H9 (cell line): ENCODE measurements around the gene FAM210B. TPM values are rescaled to one million over a fixed set of nuclear protein-coding genes. Genes with fewer than 3 reads are reported as not detected.
"Not testable (repeated sequence)": the region's sequence is repeated elsewhere in the genome, so short reads cannot be mapped to it uniquely, and the experiment has no call there.

ENCODE experiments used
- DNase-seq: peaks from one replicate; pipeline ENCODE4 v3.0.0-alpha.2; 2017
- H2AFZ ChIP-seq: one replicate; pipeline ENCODE4 v1.6.1; 2013; ENCODE audit warnings: mild to moderate bottlenecking, low read length, control low read depth, moderate library complexity
- H2AK5ac ChIP-seq: 2 replicates; pipeline ENCODE4 v1.6.1; 2013; ENCODE audit warnings: low read length, control low read depth, mixed read lengths; ENCODE audit not compliant: insufficient read length
- H2BK120ac ChIP-seq: one replicate; pipeline ENCODE4 v1.6.1; 2013; ENCODE audit warnings: low read depth, mild to moderate bottlenecking, low read length, control low read depth, inconsistent platforms; ENCODE audit not compliant: poor library complexity, severe bottlenecking
- H2BK12ac ChIP-seq: 2 replicates; pipeline ENCODE4 v1.6.1; 2013; ENCODE audit warnings: low read length, control low read depth, mixed read lengths, low read depth; ENCODE audit not compliant: insufficient read length
- H2BK15ac ChIP-seq: 2 replicates; pipeline ENCODE4 v1.6.1; 2013; ENCODE audit warnings: low read depth, low read length, control low read depth
- H2BK20ac ChIP-seq: one replicate; pipeline ENCODE4 v1.6.1; 2013; ENCODE audit warnings: low read depth, mild to moderate bottlenecking, low read length, control low read depth, inconsistent platforms; ENCODE audit not compliant: poor library complexity, severe bottlenecking
- H2BK5ac ChIP-seq: 2 replicates; pipeline ENCODE4 v1.6.1; 2013; ENCODE audit warnings: low read length, control low read depth, mixed read lengths; ENCODE audit not compliant: insufficient read length
- H3K14ac ChIP-seq: 2 replicates; pipeline ENCODE4 v1.6.1; 2013; ENCODE audit warnings: low read length, control low read depth; ENCODE audit not compliant: insufficient read depth
- H3K18ac ChIP-seq: 2 replicates; pipeline ENCODE4 v1.6.1; 2013; ENCODE audit warnings: low read depth, mild to moderate bottlenecking, mixed read lengths, low read length, control low read depth; ENCODE audit not compliant: insufficient read length
- H3K23ac ChIP-seq: 2 replicates; pipeline ENCODE4 v1.6.1; 2013; ENCODE audit warnings: low read length, control low read depth, mixed read lengths, low read depth; ENCODE audit not compliant: insufficient read length
- H3K23me2 ChIP-seq: 2 replicates; pipeline ENCODE4 v1.6.1; 2013; ENCODE audit warnings: low read depth, mild to moderate bottlenecking, mixed read lengths, low read length, control low read depth; ENCODE audit not compliant: insufficient read length, poor library complexity, severe bottlenecking
- H3K27ac ChIP-seq: 2 replicates; pipeline ENCODE4 v1.5.1; 2013; ENCODE audit warnings: low read length, control low read depth, mixed read lengths, low read depth; ENCODE audit not compliant: insufficient read length
- H3K27me3 ChIP-seq: 2 replicates; pipeline ENCODE4 v1.6.1; 2013; ENCODE audit warnings: low read length, control low read depth, inconsistent platforms; ENCODE audit not compliant: insufficient read depth
- H3K4ac ChIP-seq: 2 replicates; pipeline ENCODE4 v1.6.1; 2013; ENCODE audit warnings: low read depth, mild to moderate bottlenecking, control low read depth, inconsistent platforms, low read length, moderate library complexity
- H3K4me1 ChIP-seq: 2 replicates; pipeline ENCODE4 v1.6.1; 2013; ENCODE audit warnings: low read length, control low read depth, inconsistent platforms; ENCODE audit not compliant: insufficient read depth
- H3K4me2 ChIP-seq: 2 replicates; pipeline ENCODE4 v1.6.1; 2013; ENCODE audit warnings: low read length, control low read depth, mixed read lengths; ENCODE audit not compliant: insufficient read length, insufficient read depth
- H3K56ac ChIP-seq: 2 replicates; pipeline ENCODE4 v1.6.1; 2013; ENCODE audit warnings: low read depth, mild to moderate bottlenecking, mixed read lengths, low read length, control low read depth; ENCODE audit not compliant: insufficient read length
- H3K79me1 ChIP-seq: 2 replicates; pipeline ENCODE4 v1.6.1; 2013; ENCODE audit warnings: low read depth, mild to moderate bottlenecking, moderate library complexity, low read length, control low read depth, inconsistent platforms; ENCODE audit not compliant: insufficient read depth, poor library complexity, severe bottlenecking
- H3K79me2 ChIP-seq: 2 replicates; pipeline ENCODE4 v1.6.1; 2013; ENCODE audit warnings: low read length, control low read depth, inconsistent platforms; ENCODE audit not compliant: insufficient read depth
- H3K9ac ChIP-seq: 2 replicates; pipeline ENCODE4 v1.6.1; 2013; ENCODE audit warnings: low read length, control low read depth, mixed read lengths; ENCODE audit not compliant: insufficient read length; ENCODE audit errors: extremely low read depth
- H3K9me3 ChIP-seq: one replicate; pipeline ENCODE4 v1.6.1; 2013; ENCODE audit warnings: low read depth, low read length, inconsistent platforms; ENCODE audit not compliant: control insufficient read depth
- H3T11ph ChIP-seq: one replicate; pipeline ENCODE4 v1.6.1; 2013; ENCODE audit warnings: mild to moderate bottlenecking, low read length, control low read depth, inconsistent platforms
- H4K20me1 ChIP-seq: one replicate; pipeline ENCODE4 v1.6.1; 2013; ENCODE audit not compliant: control insufficient read depth, insufficient read length, insufficient read depth
- H4K5ac ChIP-seq: 2 replicates; pipeline ENCODE4 v1.6.1; 2013; ENCODE audit warnings: low read depth, mild to moderate bottlenecking, mixed read lengths, low read length, control low read depth; ENCODE audit not compliant: insufficient read length
- H4K8ac ChIP-seq: replicated peaks from 2 replicates; pipeline ENCODE4 v1.6.1; 2013; ENCODE audit warnings: low read length, control low read depth, mixed read lengths, low read depth; ENCODE audit not compliant: insufficient read length
- H4K91ac ChIP-seq: 2 replicates; pipeline ENCODE4 v1.6.1; 2013; ENCODE audit warnings: low read depth, mild to moderate bottlenecking, moderate library complexity, mixed read lengths, low read length, control low read depth; ENCODE audit not compliant: insufficient read length
- H3K27ac Mint-ChIP-seq, 3 experiments: 2 replicates in 2 of 3; 3 replicates in 1 of 3; pipeline ENCODE4 v1.8.0; 2020 to 2021; ENCODE audit warnings: mixed read lengths in 3 of 3, mild to moderate bottlenecking in 1 of 3, moderate library complexity in 1 of 3
- H3K27me3 Mint-ChIP-seq: 2 replicates; pipeline ENCODE4 v1.8.0; 2021; ENCODE audit warnings: low read depth, mild to moderate bottlenecking, moderate library complexity, mixed read lengths
- H3K36me3 Mint-ChIP-seq, 3 experiments: 2 replicates in 2 of 3; 3 replicates in 1 of 3; pipeline ENCODE4 v1.8.0; 2020 to 2021; ENCODE audit warnings: low read depth in 3 of 3, mixed read lengths in 3 of 3; ENCODE audit not compliant: insufficient read depth in 1 of 3
- H3K4me1 Mint-ChIP-seq, 2 experiments: 2 replicates each; pipeline ENCODE4 v1.8.0; 2020; ENCODE audit warnings: mixed read lengths in 2 of 2
- H3K4me3 Mint-ChIP-seq, 2 experiments: 2 replicates in 1 of 2; 3 replicates in 1 of 2; pipeline ENCODE4 v1.8.0; 2020 to 2021; ENCODE audit warnings: mild to moderate bottlenecking in 2 of 2, mixed read lengths in 2 of 2, moderate library complexity in 1 of 2
- H3K9me3 Mint-ChIP-seq, 2 experiments: 2 replicates in 1 of 2; 3 replicates in 1 of 2; pipeline ENCODE4 v1.8.0; 2020; ENCODE audit warnings: mild to moderate bottlenecking in 2 of 2, mixed read lengths in 2 of 2, moderate library complexity in 1 of 2
- WGBS: extraction: QIAGEN DNeasy Blood & Tissue Kit; methylation state at CpG from one replicate; pipeline ENCODE4 v1.1.7; 2013; ENCODE audit warnings: missing lambda C conversion rate, low lambda C conversion rate, mixed read lengths; ENCODE audit not compliant: insufficient read length; ENCODE audit errors: extremely low coverage; 5-methylcytosine and 5-hydroxymethylcytosine counted together
- total RNA-seq: library from RNA; stranded (reverse); gene quantifications from 2 replicates; pipeline ENCODE4 v1.2.1, GENCODE V29; 2021
- TF ChIP-seq, protein P1 (sequence below): fragments of 200-600 bp; sonication (generic); conservative IDR thresholded peaks from 3 replicates; pipeline ENCODE4 v1.8.0; 2021; ENCODE audit warnings: antibody characterized with exemption, mild to moderate bottlenecking

FAM210B gene
- total RNA-seq, 1 experiment from 2014 or later = 24.2 TPM

- Histone ChIP-seq H3T11ph (no peak overlapping the region), H2BK15ac (no peak overlapping the region), H3K9me3 (peaks cover 82% of the 10 kb centered on the region), H3K27ac (no peak overlapping the region), H4K20me1 (no peaks in the 10 kb centered on the region), H2AFZ (no peak overlapping the region), H4K8ac (no peak overlapping the region), H2BK120ac (no peak overlapping the region), H3K4me2 (no peak overlapping the region), H4K91ac (no peak overlapping the region), H3K4ac (no peak overlapping the region), H3K27me3 (no peaks in the 10 kb centered on the region), H3K14ac (no peak overlapping the region), H3K9ac (no peak overlapping the region), H3K79me1 (no peaks in the 10 kb centered on the region), H3K18ac (no peak overlapping the region), H2BK5ac (no peak overlapping the region), H3K23me2 (no peaks in the 10 kb centered on the region), H3K56ac (no peak overlapping the region), H3K79me2 (no peaks in the 10 kb centered on the region), H4K5ac (no peak overlapping the region), H3K4me1 (no peaks in the 10 kb centered on the region), H3K23ac (no peak overlapping the region), H2BK12ac (no peak overlapping the region), H2BK20ac (no peak overlapping the region), H2AK5ac (no peak overlapping the region)
- WGBS = no CpG with 5 or more reads among the region's 5 CpGs
- TF ChIP-seq, protein P1, sequence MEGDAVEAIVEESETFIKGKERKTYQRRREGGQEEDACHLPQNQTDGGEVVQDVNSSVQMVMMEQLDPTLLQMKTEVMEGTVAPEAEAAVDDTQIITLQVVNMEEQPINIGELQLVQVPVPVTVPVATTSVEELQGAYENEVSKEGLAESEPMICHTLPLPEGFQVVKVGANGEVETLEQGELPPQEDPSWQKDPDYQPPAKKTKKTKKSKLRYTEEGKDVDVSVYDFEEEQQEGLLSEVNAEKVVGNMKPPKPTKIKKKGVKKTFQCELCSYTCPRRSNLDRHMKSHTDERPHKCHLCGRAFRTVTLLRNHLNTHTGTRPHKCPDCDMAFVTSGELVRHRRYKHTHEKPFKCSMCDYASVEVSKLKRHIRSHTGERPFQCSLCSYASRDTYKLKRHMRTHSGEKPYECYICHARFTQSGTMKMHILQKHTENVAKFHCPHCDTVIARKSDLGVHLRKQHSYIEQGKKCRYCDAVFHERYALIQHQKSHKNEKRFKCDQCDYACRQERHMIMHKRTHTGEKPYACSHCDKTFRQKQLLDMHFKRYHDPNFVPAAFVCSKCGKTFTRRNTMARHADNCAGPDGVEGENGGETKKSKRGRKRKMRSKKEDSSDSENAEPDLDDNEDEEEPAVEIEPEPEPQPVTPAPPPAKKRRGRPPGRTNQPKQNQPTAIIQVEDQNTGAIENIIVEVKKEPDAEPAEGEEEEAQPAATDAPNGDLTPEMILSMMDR = no peak
- peaks cover 7% of the 10 kb centered on the region for H3K27me3 Mint-ChIP-seq
- peaks cover 80 to 90% of the 10 kb centered on the region in 2 experiments for H3K9me3 Mint-ChIP-seq
- no peaks in the 10 kb centered on the region for H3K4me1 Mint-ChIP-seq
- no peak for DNase-seq
- H3K27ac Mint-ChIP-seq = no peak overlapping the region
- H3K36me3 Mint-ChIP-seq = peaks cover 6 to 45% (median 10%) of the 10 kb centered on the region in 3 experiments; a peak in 6 of 7 replicates
- no peak overlapping the region for H3K4me3 Mint-ChIP-seq
Observed at GRCh38 chr20:56328861-56329260, 29.9 kb upstream of the FAM210B start.

GRCh38 chr20:56336709-56337108, 22.1 kb upstream of the FAM210B start:
- H3K4ac ChIP-seq, H3K18ac ChIP-seq, H3T11ph ChIP-seq, H3K4me3 Mint-ChIP-seq, DNase-seq, H3K23me2 ChIP-seq, H2AK5ac ChIP-seq, H4K5ac ChIP-seq, H4K20me1 ChIP-seq, H2BK120ac ChIP-seq, H3K9ac ChIP-seq, H2AFZ ChIP-seq, H3K27ac Mint-ChIP-seq, H3K23ac ChIP-seq, H3K27me3 ChIP-seq, H3K79me2 ChIP-seq, H2BK5ac ChIP-seq, H3K79me1 ChIP-seq, H3K4me2 ChIP-seq, H3K4me1 ChIP-seq, H4K91ac ChIP-seq, H3K14ac ChIP-seq, H3K56ac ChIP-seq, H4K8ac ChIP-seq, H2BK20ac ChIP-seq, H2BK15ac ChIP-seq, H3K27ac ChIP-seq, H2BK12ac ChIP-seq, H3K4me1 Mint-ChIP-seq: not testable (repeated sequence)
- H3K9me3 Mint-ChIP-seq = peaks cover 77 to 82% of the 10 kb centered on the region in 2 experiments
- peaks cover 17% of the 10 kb centered on the region for H3K27me3 Mint-ChIP-seq
- peaks cover 5 to 27% (median 6%) of the 10 kb centered on the region in 3 experiments; a peak in 6 of 7 replicates for H3K36me3 Mint-ChIP-seq
- peaks cover 43% of the 10 kb centered on the region for H3K9me3 ChIP-seq
- no CpG with 5 or more reads among the region's 8 CpGs for WGBS
